GM12801 (cell line): ENCODE measurements around the gene SWT1.

Source experiments
- CTCF ChIP-seq: IDR thresholded peaks from one replicate; pipeline ENCODE4 v1.5.1; 2011; ENCODE audit warnings: control low read depth; ENCODE audit not compliant: insufficient read length; ENCODE audit errors: extremely low read depth

Gene SWT1

GRCh38 chr1:185319139-185319475 lies 162.1 kb downstream of the SWT1 start:
- no peak for TF ChIP-seq CTCF

- TF ChIP-seq CTCF = no peak
These were observed 165.7 kb downstream of the SWT1 start for GRCh38 chr1:185322636-185323035.

- TF ChIP-seq CTCF = no peak
These were observed 167.2 kb downstream of the SWT1 start for GRCh38 chr1:185324118-185324517.

- no peak for TF ChIP-seq CTCF
These were observed 168.4 kb downstream of the SWT1 start for GRCh38 chr1:185325413-185325812.

- no peak for TF ChIP-seq CTCF
These were observed 171.3 kb downstream of the SWT1 start for GRCh38 chr1:185328255-185328654.

- no peak for TF ChIP-seq CTCF
These were observed 177.2 kb downstream of the SWT1 start for GRCh38 chr1:185334182-185334581.

GRCh38 chr1:185337246-185337645 lies 180.3 kb downstream of the SWT1 start:
- no peak for TF ChIP-seq CTCF
